Endothelial cell (in vitro differentiated cells): ENCODE results near the gene SEC16B. TPM values are rescaled to one million over a fixed set of nuclear protein-coding genes. Genes with fewer than 3 reads are reported as not detected.

Experiments
- DNase-seq: peaks from one replicate; pipeline ENCODE4 v3.0.0; 2021; ENCODE audit warnings: low spot score
- H3K27ac Mint-ChIP-seq: one replicate; pipeline ENCODE4 v1.8.0; 2021; ENCODE audit warnings: mixed read lengths, inconsistent platforms; ENCODE audit not compliant: unreplicated experiment
- H3K27me3 Mint-ChIP-seq: one replicate; pipeline ENCODE4 v1.8.0; 2021; ENCODE audit warnings: mild to moderate bottlenecking, moderate library complexity, mixed read lengths, inconsistent platforms; ENCODE audit not compliant: unreplicated experiment
- H3K36me3 Mint-ChIP-seq: one replicate; pipeline ENCODE4 v1.8.0; 2021; ENCODE audit warnings: mild to moderate bottlenecking, low read depth, mixed read lengths, inconsistent platforms; ENCODE audit not compliant: unreplicated experiment
- H3K4me1 Mint-ChIP-seq: one replicate; pipeline ENCODE4 v1.8.0; 2021; ENCODE audit warnings: mild to moderate bottlenecking, mixed read lengths, inconsistent platforms; ENCODE audit not compliant: unreplicated experiment
- H3K4me3 Mint-ChIP-seq: one replicate; pipeline ENCODE4 v1.8.0; 2021; ENCODE audit warnings: mild to moderate bottlenecking, mixed read lengths, inconsistent platforms; ENCODE audit not compliant: unreplicated experiment
- H3K9me3 Mint-ChIP-seq: one replicate; pipeline ENCODE4 v1.8.0; 2021; ENCODE audit warnings: mixed read lengths, inconsistent platforms; ENCODE audit not compliant: unreplicated experiment
- total RNA-seq: library from RNA; stranded (reverse); fragmentation: NEBNext Ultra II Directional; extraction: Animal tissue kit (Norgen Biotek cat#: 25700); gene quantifications from one replicate; pipeline ENCODE4 v1.2.1, GENCODE V29; 2021; ENCODE audit not compliant: unreplicated experiment
- TF ChIP-seq, protein P1 (sequence below): fragments of 200-600 bp; sonication (generic); IDR thresholded peaks from one replicate; pipeline ENCODE4 v1.5.0; 2021; ENCODE audit warnings: antibody characterized with exemption; ENCODE audit not compliant: unreplicated experiment

Gene SEC16B
- total RNA-seq, 1 donor from 2014 or later = 0.49 TPM

DNA sequence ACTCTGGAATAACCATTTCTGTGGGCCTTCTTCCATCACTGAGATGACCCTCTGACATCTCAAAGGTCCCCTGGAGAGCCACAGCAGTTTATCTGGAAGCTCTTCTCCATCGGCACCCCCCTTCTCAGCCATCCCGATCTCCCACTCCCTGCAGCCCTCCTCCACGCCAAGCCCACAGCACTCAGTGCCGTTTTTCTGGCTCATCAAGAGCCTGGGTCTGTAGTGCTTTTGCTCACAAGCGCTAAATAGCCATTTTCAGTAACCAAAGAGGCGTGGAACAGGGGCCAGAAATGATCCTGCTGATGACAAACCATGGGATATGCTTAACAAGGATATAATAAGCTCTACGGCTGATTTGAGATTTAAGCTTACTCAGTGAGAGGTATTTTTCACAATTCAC is 17.6 kb downstream of the SEC16B start:
- Mint-ChIP-seq H3K9me3 (no peaks in the 10 kb centered on the region), H3K4me3 (peak overlapping the region; percentile 38), H3K27ac (no peak overlapping the region), H3K27me3 (no peaks in the 10 kb centered on the region), H3K36me3 (no peaks in the 10 kb centered on the region), H3K4me1 (peaks cover 16% of the 10 kb centered on the region)
- DNase-seq = no peak
- TF ChIP-seq, protein P1, sequence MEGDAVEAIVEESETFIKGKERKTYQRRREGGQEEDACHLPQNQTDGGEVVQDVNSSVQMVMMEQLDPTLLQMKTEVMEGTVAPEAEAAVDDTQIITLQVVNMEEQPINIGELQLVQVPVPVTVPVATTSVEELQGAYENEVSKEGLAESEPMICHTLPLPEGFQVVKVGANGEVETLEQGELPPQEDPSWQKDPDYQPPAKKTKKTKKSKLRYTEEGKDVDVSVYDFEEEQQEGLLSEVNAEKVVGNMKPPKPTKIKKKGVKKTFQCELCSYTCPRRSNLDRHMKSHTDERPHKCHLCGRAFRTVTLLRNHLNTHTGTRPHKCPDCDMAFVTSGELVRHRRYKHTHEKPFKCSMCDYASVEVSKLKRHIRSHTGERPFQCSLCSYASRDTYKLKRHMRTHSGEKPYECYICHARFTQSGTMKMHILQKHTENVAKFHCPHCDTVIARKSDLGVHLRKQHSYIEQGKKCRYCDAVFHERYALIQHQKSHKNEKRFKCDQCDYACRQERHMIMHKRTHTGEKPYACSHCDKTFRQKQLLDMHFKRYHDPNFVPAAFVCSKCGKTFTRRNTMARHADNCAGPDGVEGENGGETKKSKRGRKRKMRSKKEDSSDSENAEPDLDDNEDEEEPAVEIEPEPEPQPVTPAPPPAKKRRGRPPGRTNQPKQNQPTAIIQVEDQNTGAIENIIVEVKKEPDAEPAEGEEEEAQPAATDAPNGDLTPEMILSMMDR = no peak

DNA sequence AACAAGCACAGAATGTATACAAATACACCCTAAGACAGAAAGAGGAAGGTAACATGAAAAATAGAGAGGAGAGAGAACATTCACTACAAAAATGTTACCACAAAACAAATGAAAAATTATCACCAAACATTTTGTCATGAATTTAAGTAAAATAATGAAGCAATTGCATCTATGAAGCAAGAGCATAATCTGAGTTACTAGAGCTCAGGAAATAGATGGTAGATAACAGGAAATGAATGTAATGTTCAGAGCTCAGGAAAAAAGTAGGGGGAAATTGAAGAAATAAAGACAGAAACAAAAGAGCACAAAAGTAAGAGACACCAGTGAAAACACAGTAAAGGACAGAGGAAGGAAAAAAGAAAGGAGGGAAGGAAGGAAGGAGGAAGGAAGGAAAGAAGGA is 19.4 kb downstream of the SEC16B start:
- DNase-seq = no peak
- Mint-ChIP-seq H3K36me3 (no peaks in the 10 kb centered on the region), H3K4me3 (no peak overlapping the region), H3K27me3 (no peaks in the 10 kb centered on the region), H3K9me3 (no peaks in the 10 kb centered on the region), H3K27ac (no peak overlapping the region), H3K4me1 (peaks cover 16% of the 10 kb centered on the region)
- TF ChIP-seq, protein P1 = no peak

GRCh38 chr1:177948336-177948972 is 21.4 kb downstream of the SEC16B start:
- H3K4me1 Mint-ChIP-seq = peaks cover 16% of the 10 kb centered on the region
- TF ChIP-seq, protein P1 = peak; percentile 95
- no peak overlapping the region for H3K27ac Mint-ChIP-seq
- peaks cover 2% of the 10 kb centered on the region for H3K27me3 Mint-ChIP-seq
- peak; percentile 64 for DNase-seq
- H3K9me3 Mint-ChIP-seq = no peaks in the 10 kb centered on the region
- peaks cover 5% of the 10 kb centered on the region for H3K36me3 Mint-ChIP-seq
- no peak overlapping the region for H3K4me3 Mint-ChIP-seq

- DNase-seq = no peak
- peaks cover 2% of the 10 kb centered on the region for H3K27me3 Mint-ChIP-seq
- peaks cover 5% of the 10 kb centered on the region for H3K36me3 Mint-ChIP-seq
- peaks cover 16% of the 10 kb centered on the region for H3K4me1 Mint-ChIP-seq
- no peak overlapping the region for H3K4me3 Mint-ChIP-seq
- no peaks in the 10 kb centered on the region for H3K9me3 Mint-ChIP-seq
- H3K27ac Mint-ChIP-seq = no peak overlapping the region
- TF ChIP-seq, protein P1 = no peak
Measured at GRCh38 chr1:177947623-177948022, 22.2 kb downstream of the SEC16B start.

DNA sequence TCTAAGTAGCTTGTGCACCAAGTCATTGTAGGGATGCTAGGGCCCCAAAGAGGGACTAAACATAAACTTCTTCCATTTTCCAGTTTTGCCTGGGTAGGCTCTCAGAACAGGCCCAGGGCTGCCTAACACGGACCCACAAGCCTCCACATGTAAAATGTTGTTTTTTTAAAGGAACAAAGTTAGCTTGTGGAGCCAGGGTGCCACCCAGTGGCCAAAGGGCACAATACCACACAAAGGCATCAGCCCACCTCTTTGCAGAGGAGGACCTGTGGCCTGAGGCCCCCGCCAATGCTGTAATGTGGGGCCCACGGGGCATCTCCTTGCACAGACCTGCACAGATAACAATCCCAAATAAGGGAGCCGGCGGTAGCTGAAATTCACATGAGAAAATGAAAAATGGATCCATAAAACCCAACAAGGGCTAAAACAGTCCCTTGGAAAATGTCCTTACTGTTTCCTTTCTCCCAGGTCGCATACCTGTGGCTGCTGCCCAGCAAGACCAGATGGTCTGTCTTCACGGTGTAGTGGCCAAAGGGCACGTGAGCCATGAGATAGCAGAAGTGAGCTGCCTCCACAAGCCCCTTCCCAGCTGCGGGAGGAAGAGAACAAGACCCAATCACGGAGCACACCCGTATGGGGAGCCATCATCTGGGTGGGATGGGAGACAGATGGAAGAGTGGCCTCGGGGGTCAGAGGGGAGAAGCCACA is 23.8 kb downstream of the SEC16B start:
- Mint-ChIP-seq H3K36me3 (peaks cover 5% of the 10 kb centered on the region), H3K4me1 (peaks cover 16% of the 10 kb centered on the region), H3K27me3 (peaks cover 2% of the 10 kb centered on the region), H3K4me3 (no peak overlapping the region), H3K9me3 (no peaks in the 10 kb centered on the region), H3K27ac (no peak overlapping the region)
- DNase-seq = peak; percentile 73
- TF ChIP-seq, protein P1 = peak; percentile 79
